Cardiac muscle cell (in vitro differentiated cells and primary cell): ENCODE data around the gene HEXD. TPM values are rescaled to one million over a fixed set of nuclear protein-coding genes. Genes with fewer than 3 reads are reported as not detected.

ENCODE experiments used
- DNase-seq, 2 donors: peaks; one replicate each; pipeline versions ENCODE4 v3.0.0 to v3.0.0-alpha.2; 2010 to 2017; ENCODE audit warnings: low read depth in 1 of 2, low spot score in 1 of 2
- H3K27ac ChIP-seq: fragments of 200-600 bp; sonication (generic); 2 replicates; pipeline ENCODE4 v1.5.1; 2016
- H3K27me3 ChIP-seq: fragments of 200-600 bp; sonication (generic); 2 replicates; pipeline ENCODE4 v1.6.0; 2016; ENCODE audit warnings: control low read depth
- H3K36me3 ChIP-seq: fragments of 200-600 bp; sonication (generic); 2 replicates; pipeline ENCODE4 v1.5.1; 2016; ENCODE audit warnings: control low read depth
- H3K4me1 ChIP-seq: fragments of 200-600 bp; sonication (generic); 2 replicates; pipeline ENCODE4 v1.8.1; 2017; ENCODE audit warnings: low read depth, mild to moderate bottlenecking, mixed run types
- H3K4me3 ChIP-seq: fragments of 200-600 bp; sonication (generic); 2 replicates; pipeline ENCODE4 v1.5.1; 2016; ENCODE audit warnings: mild to moderate bottlenecking
- H3K9me3 ChIP-seq: fragments of 200-600 bp; sonication (generic); 2 replicates; pipeline ENCODE4 v1.5.1; 2017; ENCODE audit warnings: low read depth, mild to moderate bottlenecking, control low read depth
- polyA plus RNA-seq: library from polyadenylated mRNA; unstranded; fragments of >200 nt; fragmentation: Nextera tagmentation; extraction: Ambion mirVana; gene quantifications from 2 replicates; pipeline ENCODE4 v1.2.1, GENCODE V29; 2016
- total RNA-seq: library from RNA; depleted of rRNA; stranded (reverse); fragments of >200 nt; gene quantifications from 2 replicates; pipeline ENCODE4 v1.2.3, GENCODE V29; 2016
- TF ChIP-seq, protein P1 (sequence below): IDR thresholded peaks from 2 replicates; pipeline ENCODE4 v1.5.1; 2012; ENCODE audit warnings: low read depth, mild to moderate bottlenecking, low read length

Gene HEXD
- total and polyA plus RNA-seq, 2 experiments from 2014 or later = 49.9 to 58.0 TPM

DNA sequence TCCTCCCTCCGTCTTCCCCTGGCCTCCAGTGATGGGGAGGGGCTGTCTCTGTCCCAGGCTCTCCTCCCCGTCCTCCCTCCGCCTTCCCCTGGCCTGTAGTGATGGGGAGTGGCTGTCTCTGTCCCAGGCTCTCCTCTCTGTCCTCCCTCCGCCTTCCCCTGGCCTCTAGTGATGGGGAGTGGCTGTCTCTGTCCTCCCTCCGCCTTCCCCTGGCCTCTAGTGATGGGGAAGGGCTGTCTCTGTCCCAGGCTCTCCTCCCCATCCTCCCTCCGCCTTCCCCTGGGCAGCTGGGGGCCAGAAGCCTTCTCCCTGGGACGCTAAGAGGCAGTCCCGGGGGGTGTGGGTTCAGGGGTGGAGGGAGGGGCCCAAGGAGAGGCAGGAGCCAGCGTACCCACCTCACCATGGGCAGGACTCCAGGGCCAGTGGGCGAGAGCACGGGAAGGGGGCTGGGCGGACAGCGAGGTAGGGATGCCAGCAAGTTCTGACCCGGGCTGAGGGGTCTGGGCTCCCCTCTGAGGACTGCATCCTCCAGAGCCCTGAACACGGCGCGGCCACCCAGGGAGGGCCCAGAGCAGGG is 31.8 kb upstream of the HEXD start:
- TF ChIP-seq, protein P1, sequence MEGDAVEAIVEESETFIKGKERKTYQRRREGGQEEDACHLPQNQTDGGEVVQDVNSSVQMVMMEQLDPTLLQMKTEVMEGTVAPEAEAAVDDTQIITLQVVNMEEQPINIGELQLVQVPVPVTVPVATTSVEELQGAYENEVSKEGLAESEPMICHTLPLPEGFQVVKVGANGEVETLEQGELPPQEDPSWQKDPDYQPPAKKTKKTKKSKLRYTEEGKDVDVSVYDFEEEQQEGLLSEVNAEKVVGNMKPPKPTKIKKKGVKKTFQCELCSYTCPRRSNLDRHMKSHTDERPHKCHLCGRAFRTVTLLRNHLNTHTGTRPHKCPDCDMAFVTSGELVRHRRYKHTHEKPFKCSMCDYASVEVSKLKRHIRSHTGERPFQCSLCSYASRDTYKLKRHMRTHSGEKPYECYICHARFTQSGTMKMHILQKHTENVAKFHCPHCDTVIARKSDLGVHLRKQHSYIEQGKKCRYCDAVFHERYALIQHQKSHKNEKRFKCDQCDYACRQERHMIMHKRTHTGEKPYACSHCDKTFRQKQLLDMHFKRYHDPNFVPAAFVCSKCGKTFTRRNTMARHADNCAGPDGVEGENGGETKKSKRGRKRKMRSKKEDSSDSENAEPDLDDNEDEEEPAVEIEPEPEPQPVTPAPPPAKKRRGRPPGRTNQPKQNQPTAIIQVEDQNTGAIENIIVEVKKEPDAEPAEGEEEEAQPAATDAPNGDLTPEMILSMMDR = no peak
- no peak for DNase-seq
- no peaks in the 10 kb centered on the region for H3K9me3 ChIP-seq
- H3K27ac ChIP-seq = no peak overlapping the region
- no peaks in the 10 kb centered on the region for H3K36me3 ChIP-seq
- no peaks in the 10 kb centered on the region for H3K27me3 ChIP-seq
- no peak overlapping the region for H3K4me3 ChIP-seq
- peaks cover 4% of the 10 kb centered on the region for H3K4me1 ChIP-seq

DNA sequence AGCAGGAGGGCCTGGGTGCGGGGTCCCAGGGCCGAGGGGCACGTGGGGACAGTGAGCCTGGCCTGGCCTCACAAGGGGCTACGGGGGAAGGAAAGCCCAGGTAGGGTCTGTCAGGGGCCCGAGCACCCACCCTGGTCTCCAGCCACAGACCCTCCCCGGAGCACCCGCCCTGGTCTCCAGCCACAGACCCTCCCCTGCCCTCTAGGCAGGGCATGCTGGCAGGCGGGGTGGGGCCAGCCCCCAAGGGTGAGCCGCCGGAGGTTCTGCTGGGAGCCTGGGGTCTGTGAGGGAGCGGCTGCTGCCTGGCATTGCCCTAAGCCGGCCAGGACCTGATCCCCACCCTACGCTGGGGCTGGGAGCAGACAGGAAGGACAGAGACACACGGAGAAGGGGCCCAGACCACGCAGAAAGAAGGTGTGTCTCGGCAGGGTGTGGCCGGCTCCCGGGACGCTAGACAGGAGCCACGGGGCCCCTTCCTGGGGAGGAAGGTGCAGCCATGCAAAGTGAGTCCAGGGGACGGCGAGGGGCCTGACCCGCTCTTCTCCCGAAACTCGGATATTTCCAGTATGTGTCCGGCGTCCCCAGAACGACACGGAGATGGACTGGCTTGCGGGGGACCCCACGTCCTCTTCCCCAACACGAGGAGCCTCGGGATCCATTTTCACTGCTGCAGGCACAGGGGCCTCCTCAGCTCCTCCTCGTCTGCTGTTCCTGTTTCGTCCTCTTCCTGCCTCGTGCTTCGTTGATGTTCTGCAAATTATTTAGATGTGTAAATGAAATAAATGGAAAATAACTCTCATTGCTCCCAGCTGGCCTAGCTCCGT is 31.1 kb upstream of the HEXD start:
- no peak overlapping the region for H3K27ac ChIP-seq
- no peaks in the 10 kb centered on the region for H3K36me3 ChIP-seq
- peaks cover 4% of the 10 kb centered on the region for H3K4me1 ChIP-seq
- H3K4me3 ChIP-seq = no peak overlapping the region
- no peaks in the 10 kb centered on the region for H3K27me3 ChIP-seq
- TF ChIP-seq, protein P1 = no peak
- H3K9me3 ChIP-seq = no peaks in the 10 kb centered on the region
- no peak for DNase-seq

DNA sequence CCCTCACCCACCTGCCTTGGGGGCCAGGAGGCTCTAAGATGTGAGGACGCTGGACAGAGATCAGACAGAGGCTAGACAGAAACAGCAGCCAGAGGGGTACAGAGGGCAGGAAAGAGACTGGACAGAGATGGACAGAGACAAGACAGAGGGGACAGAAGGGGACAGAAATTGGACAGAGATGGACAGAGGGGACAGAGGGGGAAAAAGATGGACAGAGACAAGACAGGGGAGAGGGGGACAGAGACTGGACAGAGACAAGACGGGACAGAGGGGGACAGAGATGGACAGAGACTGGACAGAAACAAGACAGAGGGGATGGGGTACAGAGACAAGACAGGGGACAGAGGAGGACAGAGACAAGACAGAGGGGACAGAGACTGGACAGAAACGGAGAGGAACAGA is 30.4 kb upstream of the HEXD start:
- Histone ChIP-seq H3K4me1 (peaks cover 4% of the 10 kb centered on the region), H3K36me3 (no peaks in the 10 kb centered on the region)
- TF ChIP-seq, protein P1 = no peak

DNA sequence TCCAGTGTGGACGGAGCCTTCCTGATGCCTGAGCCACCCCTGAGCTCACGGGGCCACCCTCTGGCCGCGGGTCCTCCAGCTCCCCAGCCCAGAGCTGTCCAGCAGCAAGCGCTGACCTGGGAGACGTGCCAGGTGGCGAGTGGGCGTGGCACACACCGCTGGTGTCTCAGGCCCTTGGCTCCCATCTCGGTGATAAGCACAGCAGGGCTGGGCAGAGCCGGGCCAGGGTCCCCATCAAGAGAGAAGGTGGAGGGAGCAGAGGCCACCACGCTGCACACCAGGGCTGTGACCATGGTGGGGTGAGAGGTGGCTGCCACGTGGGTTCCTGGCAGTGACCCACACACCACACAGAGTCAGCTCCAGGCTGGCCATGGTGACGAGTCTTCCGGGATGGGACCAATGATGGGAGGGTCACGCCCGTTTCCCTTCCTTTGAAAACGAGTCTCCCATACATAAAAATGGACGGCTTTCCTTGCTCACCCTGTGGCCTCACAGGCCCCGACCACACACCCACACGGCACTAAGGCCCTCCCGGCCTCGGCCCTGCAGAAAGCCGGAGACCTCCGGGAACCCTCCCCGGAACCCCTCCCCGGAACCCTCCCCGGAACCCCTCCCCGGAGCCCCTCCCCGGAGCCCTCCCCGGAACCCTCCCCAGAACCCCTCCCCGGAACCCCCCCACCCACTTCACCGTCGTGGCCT is 29.8 kb upstream of the HEXD start:
- no peaks in the 10 kb centered on the region for H3K27me3 ChIP-seq
- H3K27ac ChIP-seq = no peak overlapping the region
- H3K4me1 ChIP-seq = peaks cover 4% of the 10 kb centered on the region
- TF ChIP-seq, protein P1 = no peak
- H3K4me3 ChIP-seq = no peak overlapping the region
- no peaks in the 10 kb centered on the region for H3K36me3 ChIP-seq
- DNase-seq = no peak
- no peaks in the 10 kb centered on the region for H3K9me3 ChIP-seq

More for the DNA sequence above, 30.4 kb upstream of the HEXD start:
- DNase-seq = no peak
- H3K27me3 ChIP-seq = no peaks in the 10 kb centered on the region
- H3K4me3 ChIP-seq = no peak overlapping the region
- no peaks in the 10 kb centered on the region for H3K9me3 ChIP-seq
- H3K27ac ChIP-seq = no peak overlapping the region

DNA sequence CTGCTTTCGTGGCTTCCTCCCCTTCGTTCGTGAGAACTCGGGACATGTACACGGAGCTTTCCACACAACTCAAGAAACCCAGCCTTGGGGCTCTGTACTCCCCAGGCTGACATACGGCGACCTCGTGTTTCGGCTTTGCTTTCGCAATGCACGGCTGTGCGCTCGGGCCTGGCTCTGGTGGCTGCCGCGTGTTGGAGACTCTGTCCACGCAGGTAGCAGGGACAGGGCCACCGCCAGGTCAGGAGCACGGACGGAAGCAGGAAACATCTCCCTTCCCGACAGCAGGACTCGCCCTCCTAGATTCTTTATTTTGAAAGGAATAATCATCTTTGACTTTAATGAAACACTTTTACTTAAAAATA is 29.2 kb upstream of the HEXD start:
- no peak overlapping the region for H3K27ac ChIP-seq
- H3K9me3 ChIP-seq = no peaks in the 10 kb centered on the region
- H3K36me3 ChIP-seq = no peaks in the 10 kb centered on the region
- peaks cover 4% of the 10 kb centered on the region for H3K4me1 ChIP-seq
- no peak for DNase-seq
- TF ChIP-seq, protein P1 = no peak
- no peak overlapping the region for H3K4me3 ChIP-seq
- no peaks in the 10 kb centered on the region for H3K27me3 ChIP-seq
